GM13977 (cell line): ENCODE data around the gene ARHGDIG.

ENCODE experiments used
- DNase-seq: peaks from one replicate; pipeline ENCODE4 v3.0.0; 2012; ENCODE audit warnings: low spot score
- in situ Hi-C: fragments of 300-500 bp; cut with MboI; formaldehyde crosslinking; loops from one replicate; pipeline ENCODE4 v1.12.0; 2022; ENCODE audit warnings: low sequenced_read_pairs, low pct_unique_long_range_greater_than_20kb, mixed read lengths, inconsistent platforms; ENCODE audit not compliant: unreplicated experiment
- TF ChIP-seq, protein P1 (sequence below): IDR thresholded peaks from 2 replicates; pipeline ENCODE4 v1.5.1; 2012; ENCODE audit warnings: mild to moderate bottlenecking, control low read depth; ENCODE audit not compliant: insufficient read depth; ENCODE audit errors: extremely low read depth, missing control alignments

Gene ARHGDIG

DNA sequence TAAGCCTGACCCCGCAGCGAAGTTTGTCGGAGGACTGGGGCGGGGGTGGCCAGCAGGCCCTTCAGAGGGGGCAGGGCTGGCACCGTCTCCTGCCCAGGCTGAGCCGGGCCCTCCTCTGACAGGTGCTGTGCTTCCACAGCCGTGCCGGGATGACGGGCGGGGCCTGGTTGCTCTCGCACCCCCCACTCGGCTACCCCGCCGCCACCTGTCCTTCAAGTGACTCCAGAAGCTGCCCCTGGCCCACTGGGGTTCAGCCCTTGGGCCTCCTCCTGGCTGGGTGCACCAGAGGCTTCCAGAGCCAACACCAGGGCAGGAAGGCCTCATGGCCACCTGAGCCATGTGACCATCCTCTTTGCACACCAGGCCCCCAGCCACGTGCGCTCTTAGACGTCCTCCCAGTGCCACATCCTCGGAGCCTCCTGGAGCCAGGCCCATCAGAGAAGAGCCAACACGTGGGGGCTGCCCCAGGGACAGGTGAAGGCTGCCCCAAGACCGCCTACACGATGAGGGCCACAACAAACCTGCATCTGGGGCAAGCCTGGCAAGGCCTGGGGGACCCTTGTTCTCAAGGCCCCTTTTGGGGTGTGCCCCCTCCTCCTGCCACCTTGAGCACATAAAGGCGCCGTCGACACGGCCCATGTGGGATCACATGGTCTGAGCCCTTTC, 9.8 kb downstream of the ARHGDIG start:
- DNase-seq: no peak
- in situ Hi-C loops: no loop called here
- TF ChIP-seq, protein P1, sequence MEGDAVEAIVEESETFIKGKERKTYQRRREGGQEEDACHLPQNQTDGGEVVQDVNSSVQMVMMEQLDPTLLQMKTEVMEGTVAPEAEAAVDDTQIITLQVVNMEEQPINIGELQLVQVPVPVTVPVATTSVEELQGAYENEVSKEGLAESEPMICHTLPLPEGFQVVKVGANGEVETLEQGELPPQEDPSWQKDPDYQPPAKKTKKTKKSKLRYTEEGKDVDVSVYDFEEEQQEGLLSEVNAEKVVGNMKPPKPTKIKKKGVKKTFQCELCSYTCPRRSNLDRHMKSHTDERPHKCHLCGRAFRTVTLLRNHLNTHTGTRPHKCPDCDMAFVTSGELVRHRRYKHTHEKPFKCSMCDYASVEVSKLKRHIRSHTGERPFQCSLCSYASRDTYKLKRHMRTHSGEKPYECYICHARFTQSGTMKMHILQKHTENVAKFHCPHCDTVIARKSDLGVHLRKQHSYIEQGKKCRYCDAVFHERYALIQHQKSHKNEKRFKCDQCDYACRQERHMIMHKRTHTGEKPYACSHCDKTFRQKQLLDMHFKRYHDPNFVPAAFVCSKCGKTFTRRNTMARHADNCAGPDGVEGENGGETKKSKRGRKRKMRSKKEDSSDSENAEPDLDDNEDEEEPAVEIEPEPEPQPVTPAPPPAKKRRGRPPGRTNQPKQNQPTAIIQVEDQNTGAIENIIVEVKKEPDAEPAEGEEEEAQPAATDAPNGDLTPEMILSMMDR: no peak

DNA sequence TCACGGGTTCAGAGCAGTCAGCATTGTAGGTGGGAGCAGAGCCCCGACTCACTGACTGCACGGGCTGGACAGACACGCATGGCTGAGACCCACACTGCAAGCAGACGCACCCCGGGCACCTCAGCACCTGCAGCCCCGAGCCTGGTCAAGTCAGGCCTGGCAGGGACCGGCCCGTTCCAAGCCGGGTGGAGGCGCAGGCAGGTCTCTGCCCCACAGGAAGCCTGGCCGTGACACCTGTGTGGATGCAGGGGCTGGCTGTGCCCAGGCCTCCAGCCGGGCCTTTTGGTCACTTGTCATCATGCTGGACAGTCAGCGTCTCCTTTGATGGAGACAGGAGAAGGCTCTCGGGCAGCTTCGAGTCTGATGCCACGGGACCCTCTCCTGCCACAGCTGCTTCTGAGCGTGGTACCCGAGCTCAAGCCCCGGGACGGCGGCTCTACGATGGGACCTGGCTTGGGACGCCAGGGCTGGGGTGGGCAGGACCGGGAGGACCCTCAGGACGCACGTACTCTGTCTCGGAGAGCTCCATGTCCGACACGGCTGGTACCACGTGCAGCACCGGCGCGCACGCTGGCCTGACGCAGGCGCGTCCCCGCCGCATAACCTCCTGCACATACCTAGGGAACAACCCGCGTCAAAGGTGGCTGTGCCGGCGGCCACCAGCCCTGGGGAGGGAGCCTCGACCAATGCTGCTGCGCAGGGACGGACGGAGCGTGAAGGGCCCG, 10.5 kb downstream of the ARHGDIG start:
- in situ Hi-C loops: no loop called here
- no peak for DNase-seq
- TF ChIP-seq, protein P1: no peak

DNA sequence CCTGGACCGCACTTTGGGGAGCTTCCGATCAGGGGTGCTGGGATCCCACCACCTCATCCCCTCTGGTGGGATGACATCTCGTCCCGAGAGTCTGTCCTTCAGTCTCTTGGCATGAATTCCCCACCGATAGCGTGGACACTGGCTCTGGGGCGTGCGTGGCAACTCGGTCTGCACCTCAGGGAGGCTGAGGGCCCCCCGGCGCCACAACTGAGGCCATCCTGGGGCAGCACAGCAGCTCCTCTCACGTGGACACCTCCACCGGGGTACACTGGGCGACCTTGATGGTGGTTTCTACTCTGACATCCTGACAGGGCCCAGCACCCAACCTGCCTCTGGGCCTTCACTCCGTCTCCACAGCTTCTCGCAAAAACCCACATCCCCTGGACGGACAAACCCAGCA, 11.1 kb downstream of the ARHGDIG start:
- in situ Hi-C loops: no loop called here
- TF ChIP-seq, protein P1: no peak

DNA sequence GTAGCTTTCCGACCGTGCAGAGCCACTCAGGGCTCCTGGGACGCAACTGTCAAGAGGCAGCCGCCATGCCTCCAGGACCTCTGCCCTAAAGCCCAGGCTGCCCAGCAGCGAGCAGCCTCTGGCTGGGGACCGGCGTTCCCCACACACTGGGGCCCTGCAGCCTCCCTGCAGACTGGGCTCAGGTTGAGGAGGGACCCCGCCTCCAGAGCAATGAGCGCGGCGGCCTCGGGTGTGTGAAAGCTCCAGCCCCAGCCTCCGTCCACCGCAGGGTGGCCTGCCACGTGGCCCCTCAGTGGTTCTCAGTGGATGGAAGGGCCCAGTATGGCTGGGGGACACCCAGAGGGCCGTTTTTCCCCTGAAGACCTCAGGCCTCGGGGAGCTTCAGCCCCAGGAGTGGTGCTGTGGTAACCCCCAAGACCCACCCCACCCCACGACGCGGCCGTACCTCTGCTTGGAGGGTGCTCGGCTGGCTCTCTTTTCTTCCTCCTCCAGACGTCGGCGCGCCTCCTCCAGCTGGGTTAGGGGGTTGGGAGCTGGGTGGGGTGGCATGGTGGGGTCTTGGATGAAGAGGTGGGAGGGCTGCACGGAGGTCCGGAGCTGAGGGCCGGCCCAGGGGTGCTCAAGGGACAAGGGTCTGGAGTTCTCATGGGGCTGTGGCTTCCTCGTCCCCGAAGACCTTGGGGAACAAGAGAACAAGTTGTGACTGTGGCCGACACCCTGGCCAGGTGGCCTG, 12.8 kb downstream of the ARHGDIG start:
- TF ChIP-seq, protein P1: no peak
- in situ Hi-C loops: no loop called here
- no peak for DNase-seq

More for the DNA sequence above, 11.1 kb downstream of the ARHGDIG start:
- DNase-seq: no peak

DNA sequence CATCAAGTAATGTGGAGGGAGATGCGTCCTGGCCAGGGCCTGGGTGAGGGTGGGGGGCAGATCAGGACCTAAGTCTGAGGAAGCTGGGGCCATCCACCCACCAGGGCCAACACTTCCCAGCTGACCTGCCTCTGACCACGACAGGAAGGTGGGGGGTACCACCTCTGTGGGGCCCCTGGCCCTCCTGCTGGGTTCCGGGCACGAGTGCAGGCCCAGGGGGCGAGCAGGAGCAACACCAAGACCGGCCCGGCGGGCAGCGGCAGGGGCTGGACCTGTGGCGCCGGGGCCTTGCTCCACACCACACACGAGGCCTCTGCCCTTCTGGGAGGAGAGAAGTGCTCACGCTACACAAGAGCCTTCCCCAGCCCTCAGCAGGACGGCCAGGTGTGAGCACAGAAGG, 15.9 kb downstream of the ARHGDIG start:
- TF ChIP-seq, protein P1: no peak
- no peak for DNase-seq
- in situ Hi-C loops: no loop called here

DNA sequence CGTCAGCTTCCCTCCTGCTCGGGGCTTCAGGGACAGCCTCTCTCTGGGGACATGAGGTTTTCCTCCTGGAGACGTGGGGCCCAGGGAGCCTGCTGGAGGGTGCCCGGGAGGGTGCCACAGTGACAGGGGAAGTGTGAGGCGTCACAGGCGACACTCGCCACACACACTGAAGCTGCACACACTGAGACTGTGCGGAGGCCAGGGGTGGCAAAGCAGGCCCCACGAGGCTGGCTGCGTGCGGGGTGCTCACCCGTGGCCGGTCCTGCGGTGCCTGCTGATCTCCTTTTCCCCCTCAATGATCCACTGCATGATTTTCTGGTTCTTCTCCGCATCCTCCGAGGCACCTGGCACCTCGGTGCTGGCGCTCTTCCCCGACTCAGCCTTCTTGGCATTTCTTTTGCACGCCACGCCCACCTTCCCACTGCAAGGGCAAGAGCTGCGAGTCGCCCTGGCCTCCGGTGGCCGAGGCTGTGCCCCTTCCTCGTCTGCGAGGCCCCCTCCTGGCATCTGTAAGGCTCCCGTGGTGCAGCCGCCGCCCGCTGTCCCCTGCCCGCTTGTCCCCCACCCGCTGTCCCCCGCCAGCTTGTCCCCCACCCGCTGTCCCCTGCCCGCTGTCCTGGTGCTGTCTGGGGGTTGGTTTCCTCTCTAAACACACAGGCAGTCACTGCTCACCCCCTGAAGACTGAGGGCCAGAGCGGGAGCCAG, 16.6 kb downstream of the ARHGDIG start:
- in situ Hi-C loops: no loop called here
- no peak for DNase-seq
- TF ChIP-seq, protein P1: no peak
